Activated CD8-positive, alpha-beta memory T cell treated with anti-CD3 and anti-CD28 coated beads, Interleukin-2, amount 50 U/mL, for 4 hours (primary cell): ENCODE measurements around the gene ASB4.
"Not testable (repeated sequence)": the region's sequence is repeated elsewhere in the genome, so short reads cannot be mapped to it uniquely, and the experiment has no call there.

Source experiments
- DNase-seq: peaks from one replicate; pipeline ENCODE4 v3.0.0-alpha.2; 2020

Gene ASB4

DNA sequence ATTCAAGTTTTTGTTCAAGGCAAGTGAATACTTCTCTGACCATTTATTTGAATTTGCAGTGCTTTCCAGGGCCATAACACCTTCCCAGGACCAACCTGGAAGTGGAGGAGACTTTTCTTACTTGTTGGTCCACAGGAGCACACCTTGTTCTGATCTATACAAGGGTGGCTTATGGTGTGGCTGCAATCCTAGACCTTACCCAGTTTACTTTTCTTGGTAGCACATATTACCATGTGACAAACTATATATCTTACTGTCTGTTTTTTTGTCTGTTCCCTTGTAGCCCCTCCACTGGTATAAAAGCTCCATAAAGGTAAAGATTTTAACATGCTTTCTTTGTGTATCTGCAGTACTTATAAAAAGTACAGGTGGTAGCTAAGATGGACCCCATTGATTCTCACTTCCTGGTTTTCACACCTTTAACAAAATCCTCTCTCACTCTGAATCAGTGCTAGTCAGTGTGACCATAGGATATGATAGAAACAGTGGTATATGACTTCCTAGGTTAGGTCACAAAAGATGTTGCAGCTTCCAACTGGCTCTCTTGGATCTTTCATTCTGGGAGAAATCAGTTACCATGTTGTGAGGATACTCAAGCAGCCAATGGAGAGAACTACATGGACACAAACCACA is 5.6 kb upstream of the ASB4 start:
- no peak for DNase-seq

DNA sequence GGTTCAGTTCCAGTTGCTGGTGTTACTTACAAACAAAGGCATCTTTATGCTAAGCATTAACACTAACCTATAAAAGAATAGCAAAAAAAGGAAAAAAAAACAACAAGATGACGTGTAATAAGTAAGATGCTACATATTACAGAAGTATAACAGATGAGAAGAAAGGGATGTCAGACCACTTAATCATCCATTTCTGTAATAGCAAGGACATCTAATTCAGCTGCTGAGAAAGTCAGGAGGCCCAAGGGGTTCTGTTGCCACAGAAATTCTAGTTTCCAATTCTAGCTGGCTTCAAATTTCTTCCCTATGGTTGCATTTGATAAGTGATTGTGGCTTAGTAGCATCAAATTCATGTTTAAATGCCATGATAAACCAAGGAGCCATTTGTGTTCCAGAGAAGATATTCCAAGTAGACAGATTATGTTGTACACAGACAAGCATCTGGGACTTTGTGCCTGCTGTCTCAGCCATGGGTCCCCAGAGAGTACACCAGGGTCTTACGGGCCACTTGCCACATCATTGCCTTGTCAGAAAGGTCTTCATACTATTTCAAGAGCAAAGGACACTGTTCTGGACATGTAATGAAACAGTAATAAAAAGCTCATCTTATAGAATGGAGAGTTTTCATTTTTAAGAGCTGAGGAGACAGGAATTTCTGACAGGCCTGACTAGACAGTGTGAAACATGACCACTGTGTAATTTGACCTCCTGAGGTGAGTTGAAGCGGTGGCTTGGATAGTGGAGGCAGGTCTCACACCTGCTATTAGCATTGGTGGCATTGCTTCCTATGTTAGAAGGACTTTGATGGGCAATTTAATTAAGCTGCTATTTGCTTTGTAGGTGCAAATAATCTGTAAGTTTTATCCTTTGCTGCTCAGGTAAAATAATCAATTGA is 4.2 kb upstream of the ASB4 start:
- no peak for DNase-seq

DNA sequence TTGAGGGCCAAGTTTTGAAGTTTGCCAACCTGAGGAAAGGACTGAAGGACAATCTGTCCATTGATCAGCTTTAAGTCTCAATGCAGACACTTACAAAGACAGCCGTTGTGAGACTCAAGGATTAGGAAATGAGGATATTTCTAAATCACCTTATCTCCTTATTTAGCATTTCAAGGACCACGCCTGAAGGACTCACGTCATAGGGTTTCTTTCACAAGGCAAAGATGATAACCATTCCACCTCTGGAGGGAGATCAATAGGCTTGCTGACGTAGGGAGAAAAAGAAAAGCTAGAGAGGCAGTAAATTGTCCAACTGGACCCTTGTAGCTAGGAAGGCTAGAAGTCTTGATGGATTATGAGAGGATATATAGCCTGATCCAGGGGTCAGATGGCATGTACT is 3.3 kb upstream of the ASB4 start:
- DNase-seq = no peak

DNA sequence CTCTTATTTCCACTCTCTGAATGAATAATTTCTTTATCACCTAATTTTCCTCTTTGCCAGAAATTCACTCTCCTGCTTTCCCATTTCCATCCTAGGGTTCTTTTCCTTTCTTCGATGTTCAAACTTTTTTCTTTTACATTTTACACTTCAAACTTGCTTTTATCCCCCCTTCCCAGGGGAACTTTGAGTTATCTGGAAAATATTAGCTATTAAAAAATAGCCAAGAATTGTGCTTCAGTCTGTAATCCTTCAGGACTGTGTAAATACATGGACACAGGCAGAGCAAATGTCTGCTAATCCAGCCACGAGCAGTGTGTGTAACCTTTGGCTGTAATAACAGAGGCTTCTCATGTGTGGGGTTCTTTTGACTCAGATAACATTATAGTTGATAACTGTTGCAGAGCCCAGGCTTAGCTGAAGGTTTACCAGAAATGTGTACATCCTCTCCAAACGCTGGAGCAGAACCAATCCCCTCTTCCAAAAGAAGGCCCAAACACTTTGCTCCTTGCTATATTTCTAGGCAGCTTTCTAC is 4.6 kb downstream of the ASB4 start:
- DNase-seq = no peak

DNA sequence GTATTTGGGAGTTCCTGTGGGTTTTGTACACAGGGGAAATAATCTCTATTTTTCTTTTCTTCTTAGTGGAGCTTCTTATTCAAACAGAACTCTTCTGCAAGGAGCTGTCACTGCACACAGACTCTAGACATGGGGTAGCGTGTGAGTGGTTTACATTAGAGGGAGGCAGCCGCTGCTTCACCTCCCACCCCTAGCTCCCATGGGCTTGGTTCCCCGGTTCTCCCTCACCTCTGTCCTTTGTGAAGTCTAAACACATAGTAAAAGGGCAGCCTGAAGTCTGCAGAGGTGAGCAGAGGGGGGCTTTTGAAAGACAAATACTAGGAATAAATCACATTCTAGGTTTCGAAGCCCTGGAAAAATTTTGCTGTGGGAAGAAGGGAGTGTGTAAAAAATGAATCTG is 5.5 kb downstream of the ASB4 start:
- DNase-seq = no peak

DNA sequence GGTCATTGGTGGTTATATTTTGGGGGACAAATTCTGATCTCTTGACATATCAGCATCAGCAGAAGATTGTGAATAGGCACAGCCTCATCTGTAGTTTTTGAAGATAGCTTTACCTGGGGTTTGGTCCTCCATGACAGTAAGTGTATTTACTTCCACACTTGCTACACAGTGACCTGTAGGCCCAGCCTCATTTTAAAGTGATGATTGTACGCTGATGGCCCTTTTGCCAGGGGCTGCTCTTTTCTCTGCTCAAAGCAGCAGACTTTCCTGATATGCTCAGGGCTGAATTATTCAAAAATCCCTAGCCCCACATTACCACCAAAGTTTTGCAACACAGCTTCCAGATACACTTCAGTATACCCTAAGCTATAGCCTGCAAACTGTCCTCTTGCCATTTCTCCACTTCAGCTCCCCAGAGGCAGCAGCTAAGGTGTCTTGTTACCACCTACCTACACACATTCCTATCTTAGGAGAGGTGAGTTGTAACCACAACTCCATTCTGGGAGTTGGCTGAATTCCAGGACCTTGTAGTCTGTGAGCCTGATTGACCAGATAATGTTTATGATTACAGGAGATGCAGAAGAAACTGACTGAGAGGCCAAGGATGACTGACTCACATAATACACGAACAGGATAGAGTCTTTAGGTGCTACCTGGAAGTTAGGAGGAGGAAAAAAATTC is 6.0 kb downstream of the ASB4 start:
- DNase-seq = no peak

DNA sequence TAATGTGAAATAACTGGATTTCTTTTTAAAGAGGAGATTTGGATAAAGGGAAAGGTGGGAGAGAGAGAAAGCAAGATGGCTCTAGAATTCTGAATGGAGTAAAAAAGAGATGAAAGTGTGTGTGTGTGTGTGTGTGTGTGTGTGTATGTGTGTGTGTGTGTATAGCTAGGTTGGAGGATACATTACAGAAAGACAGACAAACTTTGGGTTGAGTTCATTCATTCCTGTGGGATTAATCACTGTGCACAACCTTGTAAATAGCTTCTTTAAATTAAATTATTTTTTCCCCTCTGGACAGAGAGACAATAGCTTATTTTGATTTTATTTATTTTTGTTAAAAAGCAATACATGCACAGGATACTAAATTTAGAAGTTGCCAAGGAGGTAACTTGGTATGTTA is 7.5 kb downstream of the ASB4 start:
- DNase-seq = no peak

DNA sequence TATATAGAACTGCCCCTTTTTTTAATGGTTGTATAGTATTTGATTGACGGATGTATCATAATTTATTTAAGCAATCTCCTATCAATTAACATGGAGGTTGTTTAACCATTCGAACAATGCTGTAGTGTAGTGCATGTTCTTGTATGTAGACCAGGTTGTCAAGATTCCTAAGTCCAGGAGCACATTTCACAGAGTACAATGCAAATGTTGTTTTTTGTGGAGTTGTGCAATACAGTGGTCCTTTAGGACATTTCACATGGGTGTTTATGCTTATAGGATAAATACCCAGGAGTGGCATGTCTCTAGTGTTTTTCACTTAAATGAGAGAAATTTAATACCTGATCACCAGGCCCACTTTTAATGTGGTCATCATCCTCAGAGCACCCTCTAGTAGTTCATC is 8.1 kb downstream of the ASB4 start:
- no peak for DNase-seq

DNA sequence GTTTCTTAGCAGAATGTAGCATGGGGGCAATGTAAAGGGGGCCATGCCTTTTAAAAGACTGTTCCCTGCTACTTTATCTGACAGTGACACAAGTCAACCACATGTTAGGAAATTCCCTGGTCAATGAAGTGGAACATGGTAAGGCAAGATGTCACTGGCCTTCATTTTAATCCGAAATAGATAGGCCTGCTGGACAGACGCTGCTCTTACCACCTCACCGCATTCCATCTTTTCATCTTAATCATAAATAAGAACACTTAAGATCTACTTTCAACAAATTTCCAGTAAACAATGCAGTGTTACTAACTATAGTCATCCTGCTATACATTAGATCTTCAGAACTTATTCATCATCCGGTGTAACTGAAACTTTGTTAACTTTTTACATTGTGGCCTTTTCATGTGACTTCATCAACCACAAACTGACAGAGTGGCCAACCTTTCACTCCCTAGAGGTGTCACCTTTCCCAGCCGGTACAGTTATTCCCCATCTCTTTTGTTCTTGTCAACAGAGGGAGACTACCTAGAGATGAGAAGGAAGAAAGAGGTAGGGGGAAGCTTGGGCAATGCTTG is 15.6 kb downstream of the ASB4 start:
- no peak for DNase-seq

DNA sequence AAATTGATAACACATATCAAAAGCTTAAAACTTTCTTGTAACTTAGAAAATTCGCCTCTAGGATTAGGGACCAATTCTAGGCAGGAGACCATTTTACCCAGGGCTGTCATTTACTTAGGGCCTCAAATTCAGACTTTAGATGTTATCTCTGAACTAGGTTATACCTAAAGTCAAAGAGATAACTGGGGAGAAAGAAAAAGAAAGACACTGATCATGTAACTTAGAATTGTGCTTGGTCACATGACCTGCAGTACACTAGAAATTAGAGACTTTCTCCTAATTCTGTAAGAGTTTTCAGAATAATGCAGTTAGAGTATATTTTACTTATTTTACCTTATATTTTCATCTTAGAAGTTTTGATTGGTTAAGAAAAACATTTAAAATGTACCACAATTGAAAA is 16.7 kb downstream of the ASB4 start:
- DNase-seq = no peak

DNA sequence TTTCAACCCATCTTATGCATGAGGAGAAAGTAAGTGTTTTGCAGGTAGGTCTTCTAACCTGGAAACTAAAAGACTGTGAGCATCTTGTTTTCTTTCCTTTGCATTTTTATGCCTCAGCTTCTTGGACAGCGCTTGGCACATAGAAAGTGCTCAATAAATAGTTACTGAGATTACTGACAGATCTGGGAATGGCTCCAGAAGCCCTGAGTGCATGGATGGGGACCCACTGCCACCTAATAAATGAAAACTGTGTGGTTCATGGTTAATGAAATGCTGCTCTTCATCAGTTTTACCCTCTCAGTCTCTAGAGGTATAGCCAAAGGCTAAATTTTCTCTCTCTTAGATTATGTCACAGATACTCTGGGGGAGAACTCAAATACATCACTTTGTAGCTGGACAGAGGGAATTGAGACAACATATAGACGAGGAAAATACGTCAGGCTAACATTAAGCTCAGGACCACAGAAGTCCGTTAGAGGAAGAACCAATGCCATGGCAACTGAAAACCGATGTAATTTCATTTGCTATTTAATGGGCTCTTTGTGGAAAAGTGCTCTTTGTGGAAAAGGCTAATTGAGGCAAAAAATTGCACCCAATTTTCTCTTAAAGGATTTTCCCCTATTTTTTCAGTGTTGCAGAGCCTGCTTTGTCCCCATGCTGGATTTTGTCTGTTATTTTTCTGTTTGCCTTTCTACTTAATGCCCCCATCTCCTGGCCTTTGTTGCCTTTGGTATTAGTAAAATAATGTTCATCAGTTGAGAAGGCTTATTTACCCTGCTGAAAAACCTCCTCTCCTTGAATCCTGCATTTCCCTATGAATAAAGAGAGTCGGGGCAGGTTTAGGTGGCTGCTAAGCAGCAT is 17.8 kb downstream of the ASB4 start:
- no peak for DNase-seq

DNA sequence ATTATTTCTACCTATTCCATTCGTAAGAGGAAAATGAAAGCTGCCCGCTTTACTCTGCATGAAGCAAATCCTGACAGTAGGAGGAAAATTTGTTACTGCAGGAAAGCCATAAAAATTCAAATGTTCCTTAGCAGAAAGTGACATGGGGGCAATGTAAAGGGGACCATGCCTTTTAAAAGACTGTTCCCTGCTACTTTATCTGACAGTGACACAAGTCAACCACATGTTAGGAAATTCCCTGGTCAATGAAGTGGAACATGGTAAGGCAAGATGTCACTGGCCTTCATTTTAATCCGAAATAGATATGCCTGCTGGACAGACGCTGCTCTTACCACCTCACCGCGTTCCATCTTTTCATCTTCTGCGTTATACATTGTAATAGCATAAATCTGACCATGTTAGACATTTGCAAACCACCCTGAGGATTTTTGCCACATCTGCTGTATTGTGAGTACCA is 18.4 kb downstream of the ASB4 start:
- not testable (repeated sequence) for DNase-seq

DNA sequence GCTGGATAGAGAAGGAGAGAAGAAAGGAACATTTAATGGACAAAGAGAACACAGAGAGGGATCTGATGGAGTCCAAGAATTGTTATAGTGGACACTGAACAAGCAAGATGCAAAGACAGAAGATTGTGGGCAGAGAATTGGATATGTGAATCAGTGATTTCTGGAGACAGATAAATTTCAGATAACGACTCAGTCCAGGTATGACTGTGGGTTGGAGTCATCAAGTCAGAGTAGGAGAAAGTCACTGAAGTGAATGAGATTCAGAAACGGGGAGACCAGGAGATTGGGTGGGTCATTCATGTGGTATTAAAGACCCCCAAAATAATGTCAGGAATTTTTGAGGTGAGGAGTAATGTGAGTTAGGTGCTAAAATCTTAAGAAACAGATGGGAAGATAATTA is 23.0 kb downstream of the ASB4 start:
- no peak for DNase-seq

DNA sequence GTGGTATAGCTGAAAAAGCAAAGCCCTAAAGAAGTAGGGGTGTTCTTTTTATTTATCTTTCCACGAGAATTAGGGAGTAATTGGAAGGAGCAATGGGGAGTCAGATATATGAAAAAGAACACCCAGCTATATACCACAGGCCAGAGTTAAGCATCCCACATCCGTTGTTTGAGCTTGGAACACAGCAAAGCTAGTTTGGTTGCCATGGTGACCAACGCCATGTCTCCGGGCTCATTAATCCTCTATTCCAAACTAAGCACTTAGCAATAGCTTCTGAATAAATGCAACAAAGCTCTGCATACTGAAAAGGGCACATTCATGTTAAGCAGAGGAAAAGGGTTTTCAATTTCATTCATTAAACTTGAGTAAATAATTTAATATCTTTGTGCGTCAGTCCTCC is 23.5 kb downstream of the ASB4 start:
- no peak for DNase-seq

DNA sequence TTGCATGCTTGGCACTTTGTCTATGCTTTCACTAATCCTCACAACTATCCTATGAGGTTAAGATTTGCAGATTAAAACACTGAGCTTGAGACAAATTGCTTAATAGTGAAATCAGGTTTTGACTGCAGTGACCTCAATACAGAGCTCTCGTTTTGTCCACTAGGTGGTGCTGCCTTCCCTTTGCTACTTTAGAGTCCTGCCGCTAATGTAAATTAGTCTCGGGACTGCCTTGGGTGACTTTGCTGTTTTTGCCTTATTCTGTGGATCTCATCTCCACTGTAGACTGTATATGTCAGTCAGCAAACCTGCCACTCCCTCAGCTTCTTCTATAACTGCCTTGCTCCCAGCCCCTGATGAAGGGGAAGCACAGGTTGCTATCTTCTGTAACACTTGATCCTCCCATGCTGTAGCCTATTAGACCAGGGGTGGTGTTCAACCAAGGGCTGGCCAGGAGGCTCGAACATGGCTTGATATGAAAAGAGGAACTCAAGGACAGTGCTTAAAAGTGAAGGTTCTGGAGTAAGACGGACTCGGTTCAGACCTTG is 26.0 kb downstream of the ASB4 start:
- peak; percentile 20 for DNase-seq

DNA sequence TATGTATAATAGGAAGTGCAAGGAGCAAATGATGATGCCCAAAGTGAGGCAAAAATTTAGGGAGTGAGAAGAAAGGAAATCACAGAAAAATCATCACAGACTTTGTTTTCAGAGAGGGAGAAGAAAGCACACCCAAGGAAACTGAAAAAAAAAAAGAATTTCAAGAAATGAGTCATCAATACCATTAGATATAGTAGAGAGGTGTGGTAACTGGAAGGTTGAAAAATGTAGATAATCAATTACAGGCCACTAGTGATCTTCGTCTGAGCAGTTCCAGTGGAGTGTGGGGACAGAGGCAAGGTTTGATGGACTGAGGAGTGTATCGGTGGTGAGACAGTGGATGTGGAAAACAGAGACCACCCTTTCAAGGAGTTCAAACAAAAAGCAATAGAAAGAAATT is 31.7 kb downstream of the ASB4 start:
- DNase-seq = no peak

DNA sequence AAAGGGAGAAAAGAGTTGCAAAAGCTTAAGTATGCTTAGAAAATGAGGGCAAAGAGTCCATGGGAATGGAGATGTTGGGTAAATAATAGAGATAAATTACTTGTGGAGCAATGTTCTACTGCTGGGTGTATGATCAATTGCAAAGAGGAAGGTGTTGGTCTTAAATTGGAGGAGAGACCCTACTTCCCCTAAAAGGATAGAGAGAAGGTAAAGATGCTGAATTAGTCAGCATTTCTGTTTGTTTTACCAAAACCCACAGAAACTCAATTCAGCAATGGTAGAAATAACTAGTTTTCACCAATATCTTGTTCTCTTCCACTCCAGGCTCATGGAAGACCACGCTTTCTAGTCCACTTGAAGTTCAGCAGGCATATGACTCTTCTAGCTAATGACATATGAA is 32.1 kb downstream of the ASB4 start:
- no peak for DNase-seq

DNA sequence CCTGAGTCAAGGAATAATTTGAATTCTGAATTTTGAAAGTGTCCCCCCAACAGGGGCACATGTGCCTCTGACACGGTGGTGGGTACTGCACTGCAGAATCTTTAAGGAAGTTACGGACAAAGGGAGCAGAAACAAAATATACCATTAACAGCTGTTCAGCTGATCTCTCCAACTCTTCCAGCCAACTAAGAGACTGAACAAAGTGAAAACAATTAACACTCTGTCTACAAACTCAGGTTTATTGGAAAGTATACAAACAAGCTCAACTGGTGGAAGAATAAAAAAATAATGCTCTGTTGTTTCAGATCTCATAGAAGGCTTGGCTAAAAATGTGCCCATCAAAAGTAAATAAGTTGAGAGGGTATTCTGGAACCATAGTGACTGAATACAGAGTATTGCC is 34.4 kb downstream of the ASB4 start:
- no peak for DNase-seq

DNA sequence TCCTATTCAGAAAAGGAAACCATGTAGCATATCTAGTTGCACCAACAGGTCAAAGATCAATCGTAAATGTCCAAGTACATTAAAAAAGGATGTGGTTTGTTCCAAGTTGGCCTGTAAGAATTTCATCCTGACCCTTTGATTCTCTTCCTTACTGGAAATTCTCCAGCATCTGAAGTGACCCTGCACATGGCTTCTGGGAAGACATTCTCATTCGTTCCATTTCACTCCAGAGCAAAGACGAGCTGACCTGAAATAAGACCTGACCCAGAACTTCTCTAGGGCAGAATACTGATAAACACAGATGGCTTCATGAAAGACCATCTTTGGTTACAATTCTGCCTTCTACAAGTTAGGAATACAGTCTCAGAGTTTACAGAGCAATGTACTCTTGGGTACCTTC is 39.8 kb downstream of the ASB4 start:
- no peak for DNase-seq

DNA sequence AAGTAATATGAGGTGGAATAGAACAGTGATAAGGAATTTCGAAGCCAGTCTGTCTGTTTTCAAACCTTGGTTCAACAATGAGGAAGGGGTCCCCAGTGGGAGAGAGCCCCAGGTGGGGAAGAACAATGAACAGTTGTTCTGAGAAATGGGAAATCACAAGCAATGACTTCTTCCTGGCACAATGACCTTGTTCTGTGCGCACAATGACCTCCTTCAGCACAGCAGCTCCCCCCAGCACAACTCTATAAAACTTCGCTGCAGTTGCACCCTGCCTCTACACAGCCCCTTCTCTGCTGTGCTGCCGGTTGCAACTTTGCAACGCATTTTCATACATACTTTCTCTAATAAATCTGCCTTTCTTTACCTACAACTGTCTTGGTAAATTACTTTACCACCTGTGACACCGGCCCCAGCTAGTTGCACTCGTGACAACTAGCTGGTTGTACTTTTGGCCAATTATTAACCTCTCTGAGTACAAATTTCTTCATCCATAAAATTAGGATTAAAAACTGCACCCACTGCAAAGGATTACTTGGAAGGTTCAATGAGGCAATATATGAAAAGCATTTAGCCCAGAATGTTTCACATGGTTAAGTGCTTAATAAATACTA is 40.5 kb downstream of the ASB4 start:
- no peak for DNase-seq

DNA sequence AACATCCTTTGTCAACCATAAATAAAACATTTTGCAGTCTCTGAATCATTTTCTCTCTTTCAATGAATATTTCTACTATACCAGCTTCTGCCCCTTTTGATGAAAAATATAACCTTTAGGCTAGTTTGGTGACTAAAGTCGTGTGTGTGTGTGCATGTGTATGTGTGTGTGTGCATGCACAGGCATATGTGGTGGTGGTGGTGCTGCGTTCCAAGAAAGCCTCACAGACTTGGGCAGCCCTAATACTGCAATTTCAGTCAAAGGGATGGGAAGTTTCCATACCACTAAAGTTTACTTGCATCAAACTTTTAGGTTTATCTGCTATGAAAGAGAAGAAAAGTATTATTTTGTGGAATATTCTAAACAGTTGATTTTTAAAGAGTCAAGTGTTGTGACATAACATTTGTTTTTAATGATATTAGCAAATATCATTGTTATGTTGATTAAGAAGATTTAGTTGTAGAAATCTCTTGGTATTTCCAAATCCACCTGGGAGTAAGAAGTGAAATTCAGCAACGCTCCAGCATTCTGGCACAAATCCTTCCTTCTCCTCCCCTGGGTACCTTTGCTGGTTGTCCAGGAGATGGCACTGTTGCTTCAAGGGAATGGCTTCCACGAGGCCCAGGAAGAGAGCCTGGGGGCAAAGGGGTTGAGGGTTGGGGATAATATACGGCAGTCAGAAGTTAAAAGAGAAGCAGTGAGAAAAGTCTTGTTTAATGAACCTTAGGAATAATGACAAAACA is 41.5 kb downstream of the ASB4 start:
- DNase-seq = no peak
